ENCODE results near the gene LRRFIP1. TPM values are rescaled to one million over a fixed set of nuclear protein-coding genes. Genes with fewer than 3 reads are reported as not detected.

Gene LRRFIP1
- total and polyA plus RNA-seq, 2 of the 13 experiments (the other 11 are each of a cell fraction or from before 2014, with no cell fraction given): 15.9 to 40.5 TPM

- TF ChIP-seq ZNF552 (CRISPR knock-in tag; IDR thresholded peaks at IDR 0.05; ENCODE audit: borderline replicate concordance): no peak; the same call in 1 of the 2 replicates
- no peak for TF ChIP-seq ZNF296 (CRISPR knock-in tag; conservative IDR thresholded peaks at IDR 0.05)
- TF ChIP-seq, protein P1, sequence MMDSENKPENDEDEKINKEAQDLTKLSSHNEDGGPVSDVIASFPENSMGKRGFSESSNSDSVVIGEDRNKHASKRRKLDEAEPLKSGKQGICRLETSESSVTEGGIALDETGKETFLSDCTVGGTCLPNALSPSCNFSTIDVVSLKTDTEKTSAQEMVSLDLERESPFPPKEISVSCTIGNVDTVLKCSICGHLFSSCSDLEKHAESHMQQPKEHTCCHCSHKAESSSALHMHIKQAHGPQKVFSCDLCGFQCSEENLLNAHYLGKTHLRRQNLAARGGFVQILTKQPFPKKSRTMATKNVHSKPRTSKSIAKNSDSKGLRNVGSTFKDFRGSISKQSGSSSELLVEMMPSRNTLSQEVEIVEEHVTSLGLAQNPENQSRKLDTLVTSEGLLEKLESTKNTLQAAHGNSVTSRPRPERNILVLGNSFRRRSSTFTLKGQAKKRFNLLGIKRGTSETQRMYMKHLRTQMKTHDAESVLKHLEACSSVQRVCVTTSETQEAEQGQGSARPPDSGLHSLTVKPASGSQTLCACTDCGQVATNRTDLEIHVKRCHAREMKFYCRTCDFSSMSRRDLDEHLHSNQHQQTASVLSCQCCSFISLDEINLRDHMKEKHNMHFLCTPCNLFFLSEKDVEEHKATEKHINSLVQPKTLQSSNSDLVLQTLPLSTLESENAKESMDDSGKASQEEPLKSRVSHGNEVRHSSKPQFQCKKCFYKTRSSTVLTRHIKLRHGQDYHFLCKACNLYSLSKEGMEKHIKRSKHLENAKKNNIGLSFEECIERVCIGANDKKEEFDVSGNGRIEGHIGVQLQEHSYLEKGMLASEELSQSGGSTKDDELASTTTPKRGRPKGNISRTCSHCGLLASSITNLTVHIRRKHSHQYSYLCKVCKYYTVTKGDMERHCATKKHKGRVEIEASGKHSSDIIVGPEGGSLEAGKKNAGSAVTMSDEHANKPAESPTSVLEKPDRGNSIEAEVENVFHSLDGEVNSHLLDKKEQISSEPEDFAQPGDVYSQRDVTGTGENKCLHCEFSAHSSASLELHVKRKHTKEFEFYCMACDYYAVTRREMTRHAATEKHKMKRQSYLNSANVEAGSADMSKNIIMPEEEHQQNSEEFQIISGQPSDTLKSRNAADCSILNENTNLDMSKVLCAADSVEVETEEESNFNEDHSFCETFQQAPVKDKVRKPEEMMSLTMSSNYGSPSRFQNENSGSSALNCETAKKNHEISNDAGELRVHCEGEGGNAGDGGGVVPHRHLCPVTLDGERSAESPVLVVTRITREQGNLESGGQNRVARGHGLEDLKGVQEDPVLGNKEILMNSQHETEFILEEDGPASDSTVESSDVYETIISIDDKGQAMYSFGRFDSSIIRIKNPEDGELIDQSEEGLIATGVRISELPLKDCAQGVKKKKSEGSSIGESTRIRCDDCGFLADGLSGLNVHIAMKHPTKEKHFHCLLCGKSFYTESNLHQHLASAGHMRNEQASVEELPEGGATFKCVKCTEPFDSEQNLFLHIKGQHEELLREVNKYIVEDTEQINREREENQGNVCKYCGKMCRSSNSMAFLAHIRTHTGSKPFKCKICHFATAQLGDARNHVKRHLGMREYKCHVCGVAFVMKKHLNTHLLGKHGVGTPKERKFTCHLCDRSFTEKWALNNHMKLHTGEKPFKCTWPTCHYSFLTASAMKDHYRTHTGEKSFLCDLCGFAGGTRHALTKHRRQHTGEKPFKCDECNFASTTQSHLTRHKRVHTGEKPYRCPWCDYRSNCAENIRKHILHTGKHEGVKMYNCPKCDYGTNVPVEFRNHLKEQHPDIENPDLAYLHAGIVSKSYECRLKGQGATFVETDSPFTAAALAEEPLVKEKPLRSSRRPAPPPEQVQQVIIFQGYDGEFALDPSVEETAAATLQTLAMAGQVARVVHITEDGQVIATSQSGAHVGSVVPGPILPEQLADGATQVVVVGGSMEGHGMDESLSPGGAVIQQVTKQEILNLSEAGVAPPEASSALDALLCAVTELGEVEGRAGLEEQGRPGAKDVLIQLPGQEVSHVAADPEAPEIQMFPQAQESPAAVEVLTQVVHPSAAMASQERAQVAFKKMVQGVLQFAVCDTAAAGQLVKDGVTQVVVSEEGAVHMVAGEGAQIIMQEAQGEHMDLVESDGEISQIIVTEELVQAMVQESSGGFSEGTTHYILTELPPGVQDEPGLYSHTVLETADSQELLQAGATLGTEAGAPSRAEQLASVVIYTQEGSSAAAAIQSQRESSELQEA (CRISPR knock-in tag; IDR thresholded peaks at IDR 0.05; ENCODE audit: not compliant biosample characterization): no peak
- peak; percentile 90 for TF ChIP-seq ELF3 (CRISPR knock-in tag; IDR thresholded peaks at IDR 0.05)
- TF ChIP-seq RFXANK (CRISPR knock-in tag; IDR thresholded peaks at IDR 0.05): no peak
- no peak for TF ChIP-seq LCORL (IDR thresholded peaks at IDR 0.05)
- peak; percentile 76 for TF ChIP-seq LCORL (CRISPR knock-in tag; IDR thresholded peaks at IDR 0.05)
- TF ChIP-seq SOX5 (CRISPR knock-in tag; IDR thresholded peaks at IDR 0.05; ENCODE audit: borderline replicate concordance): peak; percentile 78; the same call in 1 of the 2 replicates
- TF ChIP-seq ZNF646 (CRISPR knock-in tag; IDR thresholded peaks at IDR 0.05): no peak
- TF ChIP-seq, protein P2, sequence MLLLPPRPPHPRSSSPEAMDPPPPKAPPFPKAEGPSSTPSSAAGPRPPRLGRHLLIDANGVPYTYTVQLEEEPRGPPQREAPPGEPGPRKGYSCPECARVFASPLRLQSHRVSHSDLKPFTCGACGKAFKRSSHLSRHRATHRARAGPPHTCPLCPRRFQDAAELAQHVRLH (CRISPR knock-in tag; IDR thresholded peaks at IDR 0.05; ENCODE audit: borderline replicate concordance, low read depth): peak; percentile 70; the same call in 1 of the 2 replicates
- TF ChIP-seq BRCA1 (CRISPR knock-in tag; IDR thresholded peaks at IDR 0.05): no peak; the same call in 1 of the 2 replicates
- 0 out of 2 replicates have a peak, but pooled peaks have one; percentile 40 for TF ChIP-seq GFI1 (CRISPR knock-in tag; IDR thresholded peaks at IDR 0.05; ENCODE audit: borderline replicate concordance)
- TF ChIP-seq ZNF678 (CRISPR knock-in tag; IDR thresholded peaks at IDR 0.05): no peak
- TF ChIP-seq, protein P3, sequence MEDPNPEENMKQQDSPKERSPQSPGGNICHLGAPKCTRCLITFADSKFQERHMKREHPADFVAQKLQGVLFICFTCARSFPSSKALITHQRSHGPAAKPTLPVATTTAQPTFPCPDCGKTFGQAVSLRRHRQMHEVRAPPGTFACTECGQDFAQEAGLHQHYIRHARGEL (CRISPR knock-in tag; IDR thresholded peaks at IDR 0.05): no peak
Measured at GRCh38 chr2:237742191-237742590, 114.8 kb downstream of the LRRFIP1 start (continued).

All from HepG2 (cell line).